Activated naive CD8-positive, alpha-beta T cell treated with anti-CD3 and anti-CD28 coated beads for 36 hours (primary cell): ENCODE measurements around the gene ZNF519. TPM values are rescaled to one million over a fixed set of nuclear protein-coding genes. Genes with fewer than 3 reads are reported as not detected.
"Not testable (repeated sequence)": the region's sequence is repeated elsewhere in the genome, so short reads cannot be mapped to it uniquely, and the experiment has no call there.

Experiments
- DNase-seq: peaks from one replicate; pipeline ENCODE4 v3.0.0; 2021
- H3K27ac Mint-ChIP-seq: one replicate; pipeline ENCODE4 v1.8.0; 2022; ENCODE audit warnings: mild to moderate bottlenecking, moderate library complexity, mixed read lengths
- H3K27me3 Mint-ChIP-seq: one replicate; pipeline ENCODE4 v1.8.0; 2022; ENCODE audit warnings: mild to moderate bottlenecking, mixed read lengths
- H3K36me3 Mint-ChIP-seq: one replicate; pipeline ENCODE4 v1.8.0; 2021; ENCODE audit warnings: mild to moderate bottlenecking, mixed read lengths
- H3K4me1 Mint-ChIP-seq: one replicate; pipeline ENCODE4 v1.8.0; 2021; ENCODE audit warnings: mixed read lengths
- H3K4me3 Mint-ChIP-seq: one replicate; pipeline ENCODE4 v1.8.0; 2022; ENCODE audit warnings: mild to moderate bottlenecking, moderate library complexity, mixed read lengths
- H3K9me3 Mint-ChIP-seq: one replicate; pipeline ENCODE4 v1.8.0; 2022; ENCODE audit warnings: mixed read lengths
- total RNA-seq, 2 experiments: library from RNA; stranded (reverse); gene quantifications; one replicate each; pipeline ENCODE4 v1.2.3, GENCODE V29; 2021

ZNF519 gene
- total RNA-seq, 2 experiments from 2014 or later: 13.0 to 13.5 TPM

GRCh38 chr18:14131696-14132270, 452 bp downstream of the ZNF519 start:
- H3K36me3 Mint-ChIP-seq, H3K9me3 Mint-ChIP-seq, DNase-seq, H3K27me3 Mint-ChIP-seq: not testable (repeated sequence)
- Mint-ChIP-seq H3K4me3 (peak overlapping the region; percentile 92), H3K4me1 (peaks cover 18% of the 10 kb centered on the region), H3K27ac (peak overlapping the region; percentile 91)

DNA sequence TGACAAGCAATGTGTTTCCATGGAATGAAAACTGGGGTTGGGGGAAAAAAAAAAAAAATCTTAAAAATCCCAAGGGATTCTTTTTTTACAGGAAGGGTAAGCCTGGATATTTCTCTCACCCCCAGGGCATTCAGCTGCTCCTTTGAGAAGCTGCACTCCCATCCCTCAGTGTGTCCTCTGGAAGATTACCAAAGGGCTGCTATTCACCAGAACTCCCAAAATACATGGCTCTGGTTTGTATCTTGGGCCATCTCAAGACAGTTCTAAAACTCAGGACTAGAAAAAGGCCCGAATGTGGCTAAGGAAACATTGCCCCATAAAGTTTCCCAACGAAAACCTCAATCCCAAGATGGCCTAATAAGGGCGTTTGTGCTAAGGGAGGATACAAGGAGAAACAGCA, 1.4 kb downstream of the ZNF519 start:
- not testable (repeated sequence) for H3K27me3 Mint-ChIP-seq, H3K36me3 Mint-ChIP-seq, H3K27ac Mint-ChIP-seq, DNase-seq, H3K9me3 Mint-ChIP-seq
- peak overlapping the region; percentile 92 for H3K4me3 Mint-ChIP-seq
- peaks cover 18% of the 10 kb centered on the region for H3K4me1 Mint-ChIP-seq

GRCh38 chr18:14124689-14125088, 7.5 kb downstream of the ZNF519 start:
- Mint-ChIP-seq H3K4me1 (peaks cover 6% of the 10 kb centered on the region), H3K4me3 (no peak overlapping the region), H3K36me3 (peaks cover 6% of the 10 kb centered on the region), H3K9me3 (no peaks in the 10 kb centered on the region), H3K27ac (no peak overlapping the region), H3K27me3 (no peaks in the 10 kb centered on the region)
- no peak for DNase-seq

- peaks cover 19% of the 10 kb centered on the region for H3K36me3 Mint-ChIP-seq
- peaks cover 1% of the 10 kb centered on the region for H3K9me3 Mint-ChIP-seq
Observed at GRCh38 chr18:14122097-14122496, 10.1 kb downstream of the ZNF519 start.

GRCh38 chr18:14120926-14121325, 11.3 kb downstream of the ZNF519 start:
- no peak overlapping the region for H3K27ac Mint-ChIP-seq
- DNase-seq: no peak
- H3K4me3 Mint-ChIP-seq: no peak overlapping the region
- H3K27me3 Mint-ChIP-seq: no peaks in the 10 kb centered on the region
- peaks cover 27% of the 10 kb centered on the region for H3K36me3 Mint-ChIP-seq
- peaks cover 3% of the 10 kb centered on the region for H3K9me3 Mint-ChIP-seq
- H3K4me1 Mint-ChIP-seq: no peaks in the 10 kb centered on the region

More at GRCh38 chr18:14122097-14122496, 10.1 kb downstream of the ZNF519 start:
- no peak for DNase-seq
- Mint-ChIP-seq H3K27me3 (no peaks in the 10 kb centered on the region), H3K4me1 (no peaks in the 10 kb centered on the region), H3K27ac (no peak overlapping the region), H3K4me3 (no peak overlapping the region)

- Mint-ChIP-seq H3K4me1 (peaks cover 3% of the 10 kb centered on the region), H3K27me3 (no peaks in the 10 kb centered on the region), H3K9me3 (peaks cover 3% of the 10 kb centered on the region), H3K4me3 (no peak overlapping the region), H3K36me3 (peaks cover 32% of the 10 kb centered on the region), H3K27ac (no peak overlapping the region)
- no peak for DNase-seq
Observed at GRCh38 chr18:14117606-14118005, 14.6 kb downstream of the ZNF519 start.

DNA sequence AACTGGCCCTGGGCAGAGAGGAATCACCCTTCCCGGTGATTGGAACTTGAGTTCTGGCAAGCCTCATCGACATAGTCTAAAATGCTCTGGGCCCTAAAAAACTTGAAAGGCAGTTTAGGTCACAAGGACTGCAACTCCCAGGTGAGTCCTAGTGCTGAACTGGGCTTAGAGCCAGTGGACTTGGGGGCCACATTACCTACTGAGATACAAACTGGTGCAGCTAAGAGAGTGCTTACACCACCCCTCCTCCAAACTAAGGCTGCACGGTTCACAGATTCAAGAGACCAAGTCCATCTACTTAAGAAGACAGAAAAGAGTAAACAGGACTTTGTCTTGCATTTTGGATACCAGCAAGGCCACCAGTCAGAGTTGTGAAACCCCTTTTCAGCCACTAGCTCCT, 25.3 kb downstream of the ZNF519 start:
- H3K9me3 Mint-ChIP-seq: peaks cover 21% of the 10 kb centered on the region
- DNase-seq: no peak
- peaks cover 44% of the 10 kb centered on the region for H3K36me3 Mint-ChIP-seq
- peaks cover 2% of the 10 kb centered on the region for H3K4me1 Mint-ChIP-seq
- no peaks in the 10 kb centered on the region for H3K27me3 Mint-ChIP-seq
- no peak overlapping the region for H3K4me3 Mint-ChIP-seq
- no peak overlapping the region for H3K27ac Mint-ChIP-seq

GRCh38 chr18:14104906-14105748, 27.1 kb downstream of the ZNF519 start:
- H3K4me3 Mint-ChIP-seq: no peak overlapping the region
- no peak overlapping the region for H3K27ac Mint-ChIP-seq
- no peak for DNase-seq
- H3K27me3 Mint-ChIP-seq: no peaks in the 10 kb centered on the region
- H3K36me3 Mint-ChIP-seq: peaks cover 49% of the 10 kb centered on the region
- H3K9me3 Mint-ChIP-seq: peaks cover 18% of the 10 kb centered on the region
- peaks cover 13% of the 10 kb centered on the region for H3K4me1 Mint-ChIP-seq

DNA sequence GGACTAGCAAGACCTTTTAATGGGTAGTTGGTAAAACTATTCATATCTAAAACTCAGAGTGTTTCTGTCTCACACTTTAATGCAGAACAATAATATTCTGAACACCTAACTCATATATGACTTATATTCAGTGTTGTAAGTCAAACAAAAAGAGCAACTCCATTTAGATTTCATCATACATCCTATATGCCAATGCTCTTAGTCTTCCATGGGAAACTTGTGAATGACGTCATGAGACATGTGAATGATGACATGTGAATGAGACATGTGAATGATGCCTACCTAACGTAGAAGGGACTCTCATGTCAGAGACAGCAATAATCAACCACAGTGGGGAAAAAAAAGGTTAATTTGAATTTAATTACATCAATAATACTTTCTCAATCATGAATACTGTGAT, 28.0 kb downstream of the ZNF519 start:
- no peaks in the 10 kb centered on the region for H3K27me3 Mint-ChIP-seq
- peaks cover 45% of the 10 kb centered on the region for H3K36me3 Mint-ChIP-seq
- peaks cover 15% of the 10 kb centered on the region for H3K9me3 Mint-ChIP-seq
- no peak overlapping the region for H3K27ac Mint-ChIP-seq
- no peak for DNase-seq
- no peak overlapping the region for H3K4me3 Mint-ChIP-seq
- peaks cover 18% of the 10 kb centered on the region for H3K4me1 Mint-ChIP-seq

DNA sequence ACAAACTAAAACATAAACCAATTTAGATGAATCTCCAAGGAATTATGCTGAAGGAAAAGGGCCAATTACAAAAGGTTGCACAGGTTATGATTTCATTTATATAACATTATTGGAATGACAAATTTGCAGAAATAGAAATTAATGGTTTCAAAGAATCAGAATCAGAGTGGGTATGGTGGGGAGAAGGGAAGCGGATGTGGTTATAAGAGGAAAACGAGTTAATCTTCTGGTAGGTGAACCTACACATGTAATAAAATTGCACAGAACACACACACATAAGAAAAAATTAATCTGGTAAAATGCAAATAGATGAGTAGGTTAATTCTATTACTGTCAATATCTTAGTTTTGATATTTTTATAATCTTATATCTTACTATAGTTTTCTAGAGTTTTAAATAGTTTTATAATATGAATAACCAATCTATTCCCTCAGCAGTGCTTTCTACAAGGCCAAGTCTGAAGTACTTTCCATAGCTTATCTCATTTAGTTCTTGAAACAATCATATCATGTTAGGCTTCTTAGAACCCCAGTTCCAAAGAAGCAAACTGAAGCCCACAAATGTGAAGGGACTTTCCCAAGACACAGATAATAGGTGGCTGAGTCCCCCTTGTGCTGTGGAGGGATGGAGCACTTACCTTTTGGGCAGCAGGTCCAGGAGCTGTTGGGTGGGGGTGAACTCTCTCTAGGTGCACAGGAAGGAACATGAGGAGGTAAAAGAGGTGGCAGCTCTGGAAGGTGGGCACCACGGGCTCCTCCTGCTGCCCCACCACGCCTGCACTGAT, 31.5 kb downstream of the ZNF519 start:
- Mint-ChIP-seq H3K4me3 (peak overlapping the region; percentile 14), H3K27ac (peak overlapping the region; percentile 92), H3K27me3 (no peaks in the 10 kb centered on the region), H3K36me3 (peaks cover 50% of the 10 kb centered on the region), H3K4me1 (peaks cover 26% of the 10 kb centered on the region), H3K9me3 (peaks cover 10% of the 10 kb centered on the region)
- peak; percentile 28 for DNase-seq

DNA sequence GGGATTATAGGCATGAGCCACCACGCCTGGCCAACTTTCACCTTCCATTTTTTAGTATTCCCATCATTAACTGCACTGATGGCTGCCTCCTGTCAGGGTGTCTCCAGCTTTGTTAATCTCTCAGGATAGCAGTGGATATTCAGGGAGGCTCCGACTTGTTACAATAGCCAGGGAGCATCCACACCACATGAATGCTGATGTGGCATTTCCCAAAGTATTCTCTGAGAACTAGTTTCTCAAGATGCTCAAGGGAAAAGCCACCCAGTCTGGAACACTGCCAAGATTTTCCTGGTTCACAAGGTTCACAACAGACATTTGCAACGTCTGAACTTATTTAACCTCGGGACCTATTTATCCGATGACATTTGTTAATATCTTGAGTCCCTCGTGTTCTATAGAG, 33.8 kb downstream of the ZNF519 start:
- Mint-ChIP-seq H3K4me3 (no peak overlapping the region), H3K9me3 (no peaks in the 10 kb centered on the region), H3K27ac (no peak overlapping the region), H3K36me3 (peaks cover 35% of the 10 kb centered on the region), H3K4me1 (peaks cover 26% of the 10 kb centered on the region), H3K27me3 (no peaks in the 10 kb centered on the region)
- no peak for DNase-seq

DNA sequence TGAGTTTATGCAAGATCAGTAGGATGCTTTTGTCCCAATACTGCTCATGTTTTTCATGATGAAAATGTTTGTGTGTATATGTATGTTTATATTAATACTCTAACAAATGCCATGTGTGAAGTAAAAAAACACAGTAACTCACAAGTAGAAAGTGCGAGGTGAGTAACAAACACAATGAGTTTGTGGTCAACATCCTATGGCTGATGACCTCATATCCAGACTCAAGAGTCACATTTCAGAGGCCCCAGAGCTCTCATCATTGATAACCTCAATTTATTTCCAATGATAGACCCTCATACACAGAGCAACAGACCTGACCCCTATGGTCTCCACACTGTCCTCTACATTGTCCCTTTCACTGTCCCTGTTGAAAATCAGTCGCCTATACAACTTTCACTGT, 34.5 kb downstream of the ZNF519 start:
- Mint-ChIP-seq H3K36me3 (peaks cover 35% of the 10 kb centered on the region), H3K4me3 (no peak overlapping the region), H3K27ac (no peak overlapping the region), H3K4me1 (peaks cover 26% of the 10 kb centered on the region), H3K9me3 (no peaks in the 10 kb centered on the region), H3K27me3 (no peaks in the 10 kb centered on the region)
- DNase-seq: no peak

- no peak for DNase-seq
- no peaks in the 10 kb centered on the region for H3K9me3 Mint-ChIP-seq
- H3K27me3 Mint-ChIP-seq: no peaks in the 10 kb centered on the region
- peaks cover 18% of the 10 kb centered on the region for H3K36me3 Mint-ChIP-seq
- H3K4me1 Mint-ChIP-seq: peaks cover 7% of the 10 kb centered on the region
- H3K27ac Mint-ChIP-seq: no peak overlapping the region
- H3K4me3 Mint-ChIP-seq: no peak overlapping the region
Observed at GRCh38 chr18:14093307-14093915, 38.8 kb downstream of the ZNF519 start.

DNA sequence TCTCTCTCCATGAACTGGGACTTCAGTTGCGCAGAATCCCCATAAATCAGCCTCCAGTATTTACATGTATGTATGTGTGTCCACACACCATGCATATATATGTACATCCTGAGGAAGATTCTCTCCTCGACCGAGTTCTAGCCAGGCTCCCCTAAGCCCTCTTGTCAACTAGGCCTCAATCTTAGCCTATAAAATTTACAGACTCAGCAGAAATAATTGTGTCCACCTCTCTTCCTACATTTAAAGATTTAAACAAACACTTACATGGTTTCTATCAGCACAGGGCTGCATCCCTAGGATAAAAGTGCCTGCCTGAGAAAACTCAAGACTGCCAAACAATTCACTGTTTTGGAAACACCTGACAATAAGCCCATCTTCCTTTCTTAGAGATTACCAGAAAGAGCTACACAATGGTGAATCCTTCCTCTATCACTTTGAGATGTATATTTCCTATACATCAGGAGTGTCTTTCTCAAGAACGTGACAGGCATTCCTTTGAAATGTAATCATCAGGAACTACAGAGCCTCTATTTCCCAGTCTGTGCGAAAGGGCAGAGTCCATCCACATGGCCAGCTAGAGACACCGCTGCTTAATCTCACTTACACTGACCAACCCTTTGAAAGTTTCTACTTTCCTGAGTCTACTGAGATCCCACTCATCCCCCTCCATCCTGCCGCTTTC, 39.5 kb downstream of the ZNF519 start:
- Mint-ChIP-seq H3K27me3 (peaks cover under 1% of the 10 kb centered on the region), H3K9me3 (no peaks in the 10 kb centered on the region), H3K4me3 (no peak overlapping the region)

More for the DNA sequence above, 39.5 kb downstream of the ZNF519 start:
- Mint-ChIP-seq H3K36me3 (peaks cover 15% of the 10 kb centered on the region), H3K27ac (no peak overlapping the region), H3K4me1 (peaks cover 2% of the 10 kb centered on the region)
- no peak for DNase-seq
